ENCODE data around the gene LRRC27.

Gene LRRC27

GRCh38 chr10:132416566-132417256 is 84.7 kb downstream of the LRRC27 start:
- TF ChIP-seq, protein P1, sequence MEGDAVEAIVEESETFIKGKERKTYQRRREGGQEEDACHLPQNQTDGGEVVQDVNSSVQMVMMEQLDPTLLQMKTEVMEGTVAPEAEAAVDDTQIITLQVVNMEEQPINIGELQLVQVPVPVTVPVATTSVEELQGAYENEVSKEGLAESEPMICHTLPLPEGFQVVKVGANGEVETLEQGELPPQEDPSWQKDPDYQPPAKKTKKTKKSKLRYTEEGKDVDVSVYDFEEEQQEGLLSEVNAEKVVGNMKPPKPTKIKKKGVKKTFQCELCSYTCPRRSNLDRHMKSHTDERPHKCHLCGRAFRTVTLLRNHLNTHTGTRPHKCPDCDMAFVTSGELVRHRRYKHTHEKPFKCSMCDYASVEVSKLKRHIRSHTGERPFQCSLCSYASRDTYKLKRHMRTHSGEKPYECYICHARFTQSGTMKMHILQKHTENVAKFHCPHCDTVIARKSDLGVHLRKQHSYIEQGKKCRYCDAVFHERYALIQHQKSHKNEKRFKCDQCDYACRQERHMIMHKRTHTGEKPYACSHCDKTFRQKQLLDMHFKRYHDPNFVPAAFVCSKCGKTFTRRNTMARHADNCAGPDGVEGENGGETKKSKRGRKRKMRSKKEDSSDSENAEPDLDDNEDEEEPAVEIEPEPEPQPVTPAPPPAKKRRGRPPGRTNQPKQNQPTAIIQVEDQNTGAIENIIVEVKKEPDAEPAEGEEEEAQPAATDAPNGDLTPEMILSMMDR (IDR thresholded peaks at IDR 0.05; ENCODE audit: extremely low read depth, insufficient read depth, missing control alignments), result no peak
- in situ Hi-C loops (cut with MboI; ENCODE audit: low pct_unique_long_range_greater_than_20kb, low sequenced_read_pairs, unreplicated experiment), result no loop called here
- no peak for DNase-seq (ENCODE audit: low spot score)

- TF ChIP-seq, protein P1 (IDR thresholded peaks at IDR 0.05; ENCODE audit: extremely low read depth, insufficient read depth, missing control alignments), result no peak
- in situ Hi-C loops (cut with MboI; ENCODE audit: low pct_unique_long_range_greater_than_20kb, low sequenced_read_pairs, unreplicated experiment), result no loop called here
- DNase-seq (ENCODE audit: low spot score), result no peak
Observed at GRCh38 chr10:132417257-132417910, 85.4 kb downstream of the LRRC27 start.

DNA sequence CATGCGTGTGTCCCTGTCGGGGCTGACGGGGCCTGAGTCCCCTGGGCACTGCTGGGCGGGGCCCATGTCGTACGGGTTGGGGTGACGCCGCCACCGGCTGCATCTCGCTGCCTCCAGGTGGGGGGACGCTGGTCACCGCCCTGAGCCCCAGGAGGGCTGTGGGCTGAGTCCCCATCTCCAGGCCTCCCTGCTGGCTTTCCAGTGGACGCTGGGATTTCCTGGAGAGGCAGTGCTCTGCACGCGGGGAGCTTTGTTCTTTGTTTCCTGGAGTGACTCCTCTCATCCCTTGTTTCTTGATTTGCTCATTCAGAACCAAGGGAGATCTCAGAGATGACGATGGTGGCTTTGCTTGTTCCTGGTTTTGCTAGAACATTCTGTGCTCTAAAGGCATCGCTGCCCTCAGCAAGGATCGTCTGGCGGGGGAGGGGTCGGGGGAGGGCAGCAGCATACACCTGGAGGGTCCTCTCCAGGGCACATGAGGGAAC is 86.0 kb downstream of the LRRC27 start:
- peak; percentile 33 for DNase-seq (ENCODE audit: low spot score)
- TF ChIP-seq, protein P1 (IDR thresholded peaks at IDR 0.05; ENCODE audit: extremely low read depth, insufficient read depth, missing control alignments), result no peak
- in situ Hi-C loops (cut with MboI; ENCODE audit: low pct_unique_long_range_greater_than_20kb, low sequenced_read_pairs, unreplicated experiment), result no loop called here

GRCh38 chr10:132418527-132419416 is 86.8 kb downstream of the LRRC27 start:
- DNase-seq (ENCODE audit: low spot score), result peak; percentile 46
- TF ChIP-seq, protein P1 (IDR thresholded peaks at IDR 0.05; ENCODE audit: extremely low read depth, insufficient read depth, missing control alignments), result no peak
- in situ Hi-C loops (cut with MboI; ENCODE audit: low pct_unique_long_range_greater_than_20kb, low sequenced_read_pairs, unreplicated experiment), result no loop called here

DNA sequence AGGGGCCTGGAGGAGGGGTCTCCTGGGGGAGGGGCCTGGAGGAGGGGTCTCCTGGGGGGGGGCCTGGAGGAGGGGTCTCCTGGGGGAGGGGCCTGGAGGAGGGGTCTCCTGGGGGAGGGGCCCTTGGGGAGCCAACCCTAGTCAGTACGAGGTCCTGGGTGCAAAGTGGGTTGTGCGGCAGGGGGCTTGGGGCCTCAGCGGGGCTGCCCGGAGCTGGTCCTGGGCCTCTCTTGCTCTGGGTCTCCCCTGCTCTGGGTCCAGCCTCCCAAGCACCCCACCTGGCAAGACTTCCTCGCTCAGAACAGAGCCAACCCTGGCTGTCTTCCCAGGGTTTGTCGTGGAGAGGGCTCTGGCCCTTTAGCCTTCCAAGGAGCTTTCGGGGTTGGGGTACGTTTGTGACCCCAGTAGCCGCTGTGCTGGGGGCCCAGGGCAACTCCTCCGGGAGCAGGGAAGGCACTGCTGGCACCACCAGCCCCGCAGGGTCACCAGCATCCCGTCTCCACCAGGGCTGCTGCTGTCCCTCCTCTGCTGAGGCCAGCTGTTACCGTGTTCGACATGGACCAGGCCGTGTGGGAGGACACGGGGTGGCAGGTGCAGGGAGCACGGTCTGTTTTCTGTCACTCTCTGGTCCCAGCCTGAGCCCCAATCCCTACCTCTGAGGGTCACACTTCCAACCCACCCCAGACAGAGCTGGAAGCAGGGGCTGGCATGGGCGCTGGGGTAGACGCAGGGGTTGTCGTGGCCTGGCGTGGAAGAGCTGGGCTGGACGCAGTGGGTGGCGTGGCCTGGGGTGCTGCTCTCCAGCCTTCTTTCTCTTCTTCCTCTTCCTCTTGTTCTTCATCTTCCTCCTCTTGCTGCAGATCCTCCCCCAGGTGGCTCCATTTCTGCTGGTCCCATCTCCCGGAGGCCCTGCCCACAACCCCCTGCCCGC is 87.8 kb downstream of the LRRC27 start:
- TF ChIP-seq, protein P1 (IDR thresholded peaks at IDR 0.05; ENCODE audit: extremely low read depth, insufficient read depth, missing control alignments), result no peak
- peak; percentile 33 for DNase-seq (ENCODE audit: low spot score)
- in situ Hi-C loops (cut with MboI; ENCODE audit: low pct_unique_long_range_greater_than_20kb, low sequenced_read_pairs, unreplicated experiment), result no loop called here
